ENCODE data around the gene NPC1.
A peak's percentile ranks its signal among the peaks of the same experiment; 100 is the strongest.

The NPC1 gene

GRCh38 chr18:23487738-23488570 lies 98.4 kb downstream of the NPC1 start:
- DNase-seq (ENCODE audit: low read depth in 2 of 2) = peak in 1 of 2 donors; percentile 28

GRCh38 chr18:23485386-23485785 lies 100.9 kb downstream of the NPC1 start:
- no peak for DNase-seq (ENCODE audit: low read depth in 2 of 2)

GRCh38 chr18:23484561-23485182 lies 101.6 kb downstream of the NPC1 start:
- DNase-seq (ENCODE audit: low read depth in 2 of 2) = no peak
